Measurements from ENCODE around the gene MLPH. TPM values are rescaled to one million over a fixed set of nuclear protein-coding genes. Genes with fewer than 3 reads are reported as not detected.

MLPH gene
- polyA plus RNA-seq, 1 of the 3 experiments (the other 2 are of a cell fraction): 93.6 TPM

- ChIA-PET POLR2A (no interaction called here), CTCF (interaction anchor here (1.5 to 2.5 kb wide), 2 partner anchors 32 to 92 kb away, joined by 7 to 16 read pairs; no protein-coding TSS in a partner anchor)
- no peaks in the 10 kb centered on the region for H3K36me3 ChIP-seq (replicated peaks in 1 of 2; ENCODE audit: control insufficient read depth in 1 of 2, insufficient read depth in 2 of 2, low read length in 1 of 2)
- H3K4me1 ChIP-seq (ENCODE audit: control insufficient read depth in 1 of 2, insufficient read depth in 2 of 2, low read depth in 1 of 2, low read length in 1 of 2): peaks cover 14 to 22% of the 10 kb centered on the region in 2 experiments; a peak in 3 of 4 replicates
- H3K79me2 ChIP-seq (ENCODE audit: insufficient read depth): peaks cover 16% of the 10 kb centered on the region
- no peaks in the 10 kb centered on the region for H4K20me1 ChIP-seq (ENCODE audit: insufficient read depth)
- H3K27me3 ChIP-seq (ENCODE audit: insufficient read depth): no peaks in the 10 kb centered on the region
- 90% methylated on average over 7 of the region's 7 CpGs for WGBS (ENCODE audit: low lambda C conversion rate)
- H3K27ac ChIP-seq (ENCODE audit: low read depth in 2 of 2, low read length in 1 of 2): no peak overlapping the region
- no peak for DNase-seq
- H3K9me3 ChIP-seq: no peaks in the 10 kb centered on the region
- no peaks in the 10 kb centered on the region for H3K9me2 ChIP-seq
- no peak overlapping the region for H2AFZ ChIP-seq (ENCODE audit: low read depth)
- peaks cover 14% of the 10 kb centered on the region for H3F3A ChIP-seq (replicated peaks; ENCODE audit: insufficient read depth)
- H3K4me3 ChIP-seq (ENCODE audit: low read depth in 2 of 2, low read length in 1 of 2): no peak overlapping the region
- no peak overlapping the region for H3K9ac ChIP-seq
- TF ChIP-seq NFIC (IDR thresholded peaks at IDR 0.05; ENCODE audit: borderline replicate concordance): no peak
- TF ChIP-seq ELF1 (IDR thresholded peaks at IDR 0.05): no peak
- no peak for TF ChIP-seq MEF2A (IDR thresholded peaks at IDR 0.05; ENCODE audit: borderline replicate concordance, low read depth)
- TF ChIP-seq SMC3 (IDR thresholded peaks at IDR 0.05; ENCODE audit: low read depth, low read length): no peak
- no peak for TF ChIP-seq YY1 (IDR thresholded peaks at IDR 0.05; ENCODE audit: low read depth)
- no peak for TF ChIP-seq MXI1 (IDR thresholded peaks at IDR 0.05; ENCODE audit: low read depth, low read length)
- TF ChIP-seq CHD2 (IDR thresholded peaks at IDR 0.05; ENCODE audit: low read length, partially characterized antibody): no peak
- TF ChIP-seq EZH2phosphoT487 (IDR thresholded peaks at IDR 0.05; ENCODE audit: borderline replicate concordance, low read depth): no peak
- no peak for TF ChIP-seq FOXM1 (IDR thresholded peaks at IDR 0.05; ENCODE audit: low read depth)
- TF ChIP-seq TAF1 (IDR thresholded peaks at IDR 0.05; ENCODE audit: borderline replicate concordance, low read depth, low read length): no peak
- no peak for TF ChIP-seq RCOR1 (IDR thresholded peaks at IDR 0.05; ENCODE audit: low read length)
- no peak for TF ChIP-seq TCF12 (IDR thresholded peaks at IDR 0.05)
- H3K4me2 ChIP-seq: no peak overlapping the region
These were observed 6.5 kb upstream of the MLPH start for GRCh38 chr2:237480556-237480955.

GRCh38 chr2:237480988-237481525 is 6.0 kb upstream of the MLPH start:
- ChIA-PET POLR2A (no interaction called here), CTCF (interaction anchor here (1.5 to 2.8 kb wide), 5 partner anchors 12 to 327 kb away, joined by 5 to 16 read pairs (median 9); no protein-coding TSS in a partner anchor)

More at GRCh38 chr2:237480988-237481525, 6.0 kb upstream of the MLPH start:
- no peaks in the 10 kb centered on the region for H3K9me2 ChIP-seq
- no peaks in the 10 kb centered on the region for H3K36me3 ChIP-seq (replicated peaks in 1 of 2; ENCODE audit: control insufficient read depth in 1 of 2, insufficient read depth in 2 of 2, low read length in 1 of 2)
- H3K4me3 ChIP-seq (ENCODE audit: low read depth in 2 of 2, low read length in 1 of 2): no peak overlapping the region
- H3K4me2 ChIP-seq: no peak overlapping the region
- no peaks in the 10 kb centered on the region for H3K9me3 ChIP-seq
- no peak overlapping the region for H3K27ac ChIP-seq (ENCODE audit: low read depth in 2 of 2, low read length in 1 of 2)
- no peak overlapping the region for H3K9ac ChIP-seq
- H2AFZ ChIP-seq (ENCODE audit: low read depth): no peak overlapping the region
- H3F3A ChIP-seq (replicated peaks; ENCODE audit: insufficient read depth): peaks cover 14% of the 10 kb centered on the region
- 92% methylated on average over 2 of the region's 3 CpGs for WGBS (ENCODE audit: low lambda C conversion rate)
- H3K79me2 ChIP-seq (ENCODE audit: insufficient read depth): peaks cover 21% of the 10 kb centered on the region
- TF ChIP-seq USF2 (IDR thresholded peaks at IDR 0.05; ENCODE audit: borderline replicate concordance, low read depth, low read length): no peak
- TF ChIP-seq TEAD4 (IDR thresholded peaks at IDR 0.05; ENCODE audit: borderline replicate concordance, insufficient read depth): no peak
- no peak for TF ChIP-seq RXRA (IDR thresholded peaks at IDR 0.05; ENCODE audit: borderline replicate concordance, low read depth)
- TF ChIP-seq, protein P1, sequence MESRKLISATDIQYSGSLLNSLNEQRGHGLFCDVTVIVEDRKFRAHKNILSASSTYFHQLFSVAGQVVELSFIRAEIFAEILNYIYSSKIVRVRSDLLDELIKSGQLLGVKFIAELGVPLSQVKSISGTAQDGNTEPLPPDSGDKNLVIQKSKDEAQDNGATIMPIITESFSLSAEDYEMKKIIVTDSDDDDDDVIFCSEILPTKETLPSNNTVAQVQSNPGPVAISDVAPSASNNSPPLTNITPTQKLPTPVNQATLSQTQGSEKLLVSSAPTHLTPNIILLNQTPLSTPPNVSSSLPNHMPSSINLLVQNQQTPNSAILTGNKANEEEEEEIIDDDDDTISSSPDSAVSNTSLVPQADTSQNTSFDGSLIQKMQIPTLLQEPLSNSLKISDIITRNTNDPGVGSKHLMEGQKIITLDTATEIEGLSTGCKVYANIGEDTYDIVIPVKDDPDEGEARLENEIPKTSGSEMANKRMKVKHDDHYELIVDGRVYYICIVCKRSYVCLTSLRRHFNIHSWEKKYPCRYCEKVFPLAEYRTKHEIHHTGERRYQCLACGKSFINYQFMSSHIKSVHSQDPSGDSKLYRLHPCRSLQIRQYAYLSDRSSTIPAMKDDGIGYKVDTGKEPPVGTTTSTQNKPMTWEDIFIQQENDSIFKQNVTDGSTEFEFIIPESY (IDR thresholded peaks at IDR 0.05; ENCODE audit: borderline replicate concordance, low read depth): no peak
- TF ChIP-seq GATA2 (CRISPR knock-in tag; IDR thresholded peaks at IDR 0.05): no peak
- no peak for TF ChIP-seq RFX5 (IDR thresholded peaks at IDR 0.05; ENCODE audit: low read length)
- no peak for TF ChIP-seq CTCF (IDR thresholded peaks at IDR 0.05)
- no peak for TF ChIP-seq ELF1 (IDR thresholded peaks at IDR 0.05)
- TF ChIP-seq USF1 (IDR thresholded peaks at IDR 0.05; ENCODE audit: borderline replicate concordance, low read depth): no peak
- no peak for TF ChIP-seq EP300 (IDR thresholded peaks at IDR 0.05; ENCODE audit: borderline replicate concordance in 1 of 2, low read depth in 1 of 2, low read length in 1 of 2)
- no peak for TF ChIP-seq RAD21 (IDR thresholded peaks at IDR 0.05; ENCODE audit: low read length)
- no peak for TF ChIP-seq RCOR1 (IDR thresholded peaks at IDR 0.05; ENCODE audit: low read length)
- TF ChIP-seq MEF2A (IDR thresholded peaks at IDR 0.05; ENCODE audit: borderline replicate concordance, low read depth): no peak
- TF ChIP-seq, protein P2, sequence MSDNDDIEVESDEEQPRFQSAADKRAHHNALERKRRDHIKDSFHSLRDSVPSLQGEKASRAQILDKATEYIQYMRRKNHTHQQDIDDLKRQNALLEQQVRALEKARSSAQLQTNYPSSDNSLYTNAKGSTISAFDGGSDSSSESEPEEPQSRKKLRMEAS (IDR thresholded peaks at IDR 0.05; ENCODE audit: low read depth): no peak
- TF ChIP-seq TCF12 (IDR thresholded peaks at IDR 0.05): no peak
- TF ChIP-seq TAF1 (IDR thresholded peaks at IDR 0.05; ENCODE audit: borderline replicate concordance, low read depth, low read length): no peak
- no peaks in the 10 kb centered on the region for H3K27me3 ChIP-seq (ENCODE audit: insufficient read depth)
- DNase-seq: no peak
- H3K4me1 ChIP-seq (ENCODE audit: control insufficient read depth in 1 of 2, insufficient read depth in 2 of 2, low read depth in 1 of 2, low read length in 1 of 2): peaks cover 14 to 17% of the 10 kb centered on the region in 2 experiments; a peak in 3 of 4 replicates
- no peaks in the 10 kb centered on the region for H4K20me1 ChIP-seq (ENCODE audit: insufficient read depth)
